Mesenchymal stem cell (in vitro differentiated cells and primary cell): Measurements from ENCODE around the gene PRRT2. TPM values are rescaled to one million over a fixed set of nuclear protein-coding genes. Genes with fewer than 3 reads are reported as not detected.

ENCODE experiments used
- DNase-seq: peaks from one replicate; pipeline ENCODE4 v3.0.0-alpha.2; 2013
- H2AFZ ChIP-seq: one replicate; pipeline ENCODE4 v1.6.1; 2013; ENCODE audit warnings: low read depth, mild to moderate bottlenecking, control low read depth, inconsistent platforms, low read length, moderate library complexity
- H2AK5ac ChIP-seq: 2 replicates; pipeline ENCODE4 v1.6.1; 2013; ENCODE audit warnings: low read length, moderate library complexity, mild to moderate bottlenecking, inconsistent platforms; ENCODE audit not compliant: severe bottlenecking
- H2BK120ac ChIP-seq: one replicate; pipeline ENCODE4 v1.6.1; 2013; ENCODE audit warnings: low read depth, mild to moderate bottlenecking, inconsistent platforms, low read length, moderate library complexity
- H2BK12ac ChIP-seq, 2 experiments: one replicate each; pipeline ENCODE4 v1.6.1; 2013; ENCODE audit warnings: inconsistent platforms in 2 of 2, low read length in 2 of 2, mild to moderate bottlenecking in 2 of 2, moderate library complexity in 2 of 2, control low read depth in 1 of 2
- H2BK15ac ChIP-seq: one replicate; pipeline ENCODE4 v1.6.1; 2013; ENCODE audit warnings: mild to moderate bottlenecking, low read depth, inconsistent platforms; ENCODE audit not compliant: poor library complexity, severe bottlenecking
- H2BK5ac ChIP-seq: 2 replicates; pipeline ENCODE4 v1.6.1; 2013; ENCODE audit warnings: low read depth, mild to moderate bottlenecking, low read length, control low read depth, inconsistent platforms; ENCODE audit not compliant: poor library complexity, severe bottlenecking
- H3K14ac ChIP-seq, 2 experiments: one replicate each; pipeline ENCODE4 v1.6.1; 2013; ENCODE audit warnings: inconsistent platforms in 2 of 2, low read length in 2 of 2, control low read depth in 1 of 2, mild to moderate bottlenecking in 1 of 2, moderate library complexity in 1 of 2
- H3K18ac ChIP-seq, 2 experiments: one replicate each; pipeline ENCODE4 v1.6.1; 2013; ENCODE audit warnings: inconsistent platforms in 2 of 2, low read length in 2 of 2, control low read depth in 1 of 2, low read depth in 1 of 2, mild to moderate bottlenecking in 1 of 2
- H3K23ac ChIP-seq, 2 experiments: one replicate each; pipeline ENCODE4 v1.6.1; 2013; ENCODE audit warnings: inconsistent platforms in 2 of 2, low read length in 2 of 2, mild to moderate bottlenecking in 2 of 2, moderate library complexity in 2 of 2, control low read depth in 1 of 2
- H3K27ac ChIP-seq: 2 replicates; pipeline ENCODE4 v1.5.1; 2013; ENCODE audit warnings: mild to moderate bottlenecking, moderate library complexity, low read length, control low read depth, inconsistent platforms; ENCODE audit not compliant: poor library complexity, severe bottlenecking
- H3K27me3 ChIP-seq, 2 experiments: 2 replicates each; pipeline versions ENCODE4 v1.6.1 to v1.7.0; 2013; ENCODE audit warnings: low read length in 2 of 2, mild to moderate bottlenecking in 2 of 2, moderate library complexity in 2 of 2, control low read depth in 1 of 2, inconsistent platforms in 1 of 2; ENCODE audit not compliant: control insufficient read depth in 1 of 2, insufficient read depth in 1 of 2
- H3K36me3 ChIP-seq, 2 experiments: 2 replicates each; pipeline versions ENCODE4 v1.6.1 to v1.7.0; 2013; ENCODE audit warnings: low read length in 2 of 2, control low read depth in 1 of 2, inconsistent platforms in 1 of 2, low read depth in 1 of 2, mild to moderate bottlenecking in 1 of 2; ENCODE audit not compliant: insufficient read depth in 2 of 2, control insufficient read depth in 1 of 2
- H3K4ac ChIP-seq, 2 experiments: one replicate each; pipeline ENCODE4 v1.6.1; 2013; ENCODE audit warnings: inconsistent platforms in 2 of 2, low read length in 2 of 2, mild to moderate bottlenecking in 2 of 2, moderate library complexity in 2 of 2, control low read depth in 1 of 2, low read depth in 1 of 2
- H3K4me1 ChIP-seq: 2 replicates; pipeline ENCODE4 v1.6.1; 2013; ENCODE audit warnings: low read depth, low read length, control low read depth; ENCODE audit not compliant: control insufficient read depth, insufficient read depth
- H3K4me2 ChIP-seq: 2 replicates; pipeline ENCODE4 v1.6.1; 2013; ENCODE audit warnings: low read length, mild to moderate bottlenecking, inconsistent platforms; ENCODE audit not compliant: poor library complexity, severe bottlenecking
- H3K4me3 ChIP-seq, 2 experiments: 2 replicates each; pipeline versions ENCODE4 v1.5.1 to v1.7.0; 2013; ENCODE audit warnings: low read length in 2 of 2, mild to moderate bottlenecking in 2 of 2, control low read depth in 1 of 2, low read depth in 1 of 2; ENCODE audit not compliant: insufficient read depth in 1 of 2
- H3K79me1 ChIP-seq: replicated peaks from 2 replicates; pipeline ENCODE4 v1.6.1; 2013; ENCODE audit warnings: mild to moderate bottlenecking, control low read depth, low read length, inconsistent platforms; ENCODE audit not compliant: poor library complexity, severe bottlenecking
- H3K9ac ChIP-seq: 2 replicates; pipeline ENCODE4 v1.7.0; 2013; ENCODE audit warnings: mild to moderate bottlenecking, low read length, moderate library complexity
- H3K9me3 ChIP-seq: 2 replicates; pipeline ENCODE4 v1.7.0; 2013; ENCODE audit warnings: mild to moderate bottlenecking, low read length; ENCODE audit not compliant: control insufficient read depth
- H4K8ac ChIP-seq: one replicate; pipeline ENCODE4 v1.6.1; 2013; ENCODE audit warnings: inconsistent platforms, mild to moderate bottlenecking, low read length, moderate library complexity
- H4K91ac ChIP-seq: one replicate; pipeline ENCODE4 v1.6.1; 2013; ENCODE audit warnings: mild to moderate bottlenecking, low read length, inconsistent platforms
- WGBS: methylation state at CpG from one replicate; pipeline ENCODE4 v1.1.7; 2013; ENCODE audit warnings: mixed read lengths; 5-methylcytosine and 5-hydroxymethylcytosine counted together
- polyA plus RNA-seq, 2 experiments: library from polyadenylated mRNA; stranded (reverse); fragments of 200-250 nt; gene quantifications; one replicate each; pipeline ENCODE4 v1.2.3, GENCODE V29; 2013

PRRT2 gene
- 3.8 TPM for polyA plus RNA-seq (2013, experiment 1 of 2)
- 4.1 TPM for polyA plus RNA-seq (2013, experiment 2 of 2)

DNA sequence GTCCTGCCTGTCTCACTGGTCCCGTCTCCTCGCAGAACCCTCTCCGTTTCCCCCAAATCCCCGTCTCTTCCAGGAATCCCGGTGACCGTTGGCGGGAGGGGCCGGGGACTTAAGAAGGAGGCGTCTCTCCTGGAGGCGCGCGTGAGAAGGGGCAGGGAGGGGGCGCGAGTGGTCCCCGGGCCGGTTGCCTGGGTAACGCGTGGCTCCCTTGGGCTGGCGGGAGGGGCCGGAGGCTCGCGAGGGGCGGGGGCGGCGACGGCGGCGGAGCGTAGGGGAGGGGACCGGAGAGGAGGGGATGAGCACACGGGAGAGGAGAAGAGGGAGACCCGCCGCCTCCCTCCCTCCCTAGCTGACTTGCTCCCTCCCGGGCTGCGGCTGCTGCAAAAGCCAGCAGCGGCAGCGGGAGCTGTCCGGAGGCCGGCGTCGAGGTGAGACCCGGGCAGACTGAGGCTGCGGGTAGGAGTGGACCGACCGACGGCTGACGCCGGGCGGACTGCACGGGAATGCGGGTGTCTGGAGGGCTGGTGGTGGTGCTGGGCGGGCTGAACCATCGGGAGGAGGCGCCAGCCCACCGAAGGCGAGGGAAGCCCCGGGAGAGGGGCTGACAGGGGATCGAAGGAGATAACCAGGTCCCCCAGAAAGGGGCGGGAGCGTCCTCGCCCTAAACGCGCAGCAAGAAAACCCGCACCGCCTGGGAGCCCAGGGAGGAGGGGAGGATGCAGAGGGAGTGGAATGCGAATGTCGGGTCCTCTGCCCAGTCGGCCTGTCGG lies at the start of gene PRRT2:
Gene PRRT2, plus strand, starts transcription at position 298 of the 770 bp plus-strand sequence. CDS start 862 bp downstream, outside the sequence.
- peak within 1 kb of the TSS; percentile 72 for H4K8ac ChIP-seq
- WGBS = 1% methylated on average over 45 of the region's 69 CpGs

DNA sequence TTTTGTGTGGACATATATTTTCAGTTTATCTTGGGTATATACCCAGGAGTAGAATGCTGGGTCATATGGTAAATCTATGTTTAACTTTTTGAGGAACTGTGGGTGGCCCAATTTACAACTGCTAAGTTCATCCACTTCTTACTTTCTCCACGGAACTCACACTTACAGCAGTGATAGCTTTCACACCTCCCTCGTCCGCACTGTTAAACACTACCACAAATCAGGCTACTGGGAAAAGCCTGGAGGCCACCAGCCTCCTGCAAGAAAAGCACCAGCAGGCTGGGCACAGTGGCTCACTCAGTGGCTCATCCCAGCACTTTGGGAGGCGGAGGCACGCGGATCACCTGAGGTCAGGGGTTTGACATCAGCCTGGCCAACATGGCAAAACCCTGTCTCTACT lies 48.7 kb upstream of the PRRT2 start:
- Histone ChIP-seq H2BK120ac (no peak overlapping the region), H3K4me2 (no peak overlapping the region), H2BK12ac (no peak overlapping the region), H3K9ac (no peak overlapping the region), H3K4me3 (no peak overlapping the region), H3K14ac (no peak overlapping the region), H2AFZ (no peak overlapping the region), H3K27ac (no peak overlapping the region), H3K9me3 (no peaks in the 10 kb centered on the region), H3K36me3 (no peaks in the 10 kb centered on the region), H3K79me1 (no peaks in the 10 kb centered on the region), H3K4me1 (peaks cover 2% of the 10 kb centered on the region), H2BK15ac (no peak overlapping the region), H3K23ac (no peak overlapping the region), H4K8ac (no peak overlapping the region), H3K27me3 (peaks cover 8 to 23% of the 10 kb centered on the region in 2 experiments), H2BK5ac (no peak overlapping the region), H3K4ac (no peak overlapping the region), H4K91ac (no peak overlapping the region), H3K18ac (no peak overlapping the region), H2AK5ac (no peak overlapping the region)
- WGBS = 87% methylated on average over 6 of the region's 6 CpGs
- no peak for DNase-seq

More for the DNA sequence above, at the start of gene PRRT2:
- Histone ChIP-seq H4K91ac (peak within 1 kb of the TSS; percentile 76), H2BK120ac (peak within 1 kb of the TSS; percentile 35), H3K4me1 (peaks cover 64% of the 10 kb centered on the region), H3K27me3 (no peaks in the 10 kb centered on the region), H2BK5ac (no peak within 1 kb of the TSS), H3K27ac (peak within 1 kb of the TSS; percentile 86), H3K4ac (peak within 1 kb of the TSS; percentile 50 to 79), H3K4me3 (peak within 1 kb of the TSS; percentile 59 to 90), H2AK5ac (peak within 1 kb of the TSS; percentile 50), H3K23ac (peak within 1 kb of the TSS in 1 of 2 experiments; percentile 46), H2AFZ (peak within 1 kb of the TSS; percentile 73), H2BK15ac (peak within 1 kb of the TSS; percentile 88), H3K9ac (peak within 1 kb of the TSS; percentile 87), H3K18ac (peak within 1 kb of the TSS; percentile 40 to 95), H3K79me1 (peaks cover 10% of the 10 kb centered on the region), H3K36me3 (peaks cover 16 to 33% of the 10 kb centered on the region in 2 experiments), H3K14ac (peak within 1 kb of the TSS in 1 of 2 experiments; percentile 75), H3K4me2 (peak within 1 kb of the TSS; percentile 96), H3K9me3 (no peaks in the 10 kb centered on the region), H2BK12ac (peak within 1 kb of the TSS; percentile 79 to 83)
- DNase-seq = peak; percentile 74

DNA sequence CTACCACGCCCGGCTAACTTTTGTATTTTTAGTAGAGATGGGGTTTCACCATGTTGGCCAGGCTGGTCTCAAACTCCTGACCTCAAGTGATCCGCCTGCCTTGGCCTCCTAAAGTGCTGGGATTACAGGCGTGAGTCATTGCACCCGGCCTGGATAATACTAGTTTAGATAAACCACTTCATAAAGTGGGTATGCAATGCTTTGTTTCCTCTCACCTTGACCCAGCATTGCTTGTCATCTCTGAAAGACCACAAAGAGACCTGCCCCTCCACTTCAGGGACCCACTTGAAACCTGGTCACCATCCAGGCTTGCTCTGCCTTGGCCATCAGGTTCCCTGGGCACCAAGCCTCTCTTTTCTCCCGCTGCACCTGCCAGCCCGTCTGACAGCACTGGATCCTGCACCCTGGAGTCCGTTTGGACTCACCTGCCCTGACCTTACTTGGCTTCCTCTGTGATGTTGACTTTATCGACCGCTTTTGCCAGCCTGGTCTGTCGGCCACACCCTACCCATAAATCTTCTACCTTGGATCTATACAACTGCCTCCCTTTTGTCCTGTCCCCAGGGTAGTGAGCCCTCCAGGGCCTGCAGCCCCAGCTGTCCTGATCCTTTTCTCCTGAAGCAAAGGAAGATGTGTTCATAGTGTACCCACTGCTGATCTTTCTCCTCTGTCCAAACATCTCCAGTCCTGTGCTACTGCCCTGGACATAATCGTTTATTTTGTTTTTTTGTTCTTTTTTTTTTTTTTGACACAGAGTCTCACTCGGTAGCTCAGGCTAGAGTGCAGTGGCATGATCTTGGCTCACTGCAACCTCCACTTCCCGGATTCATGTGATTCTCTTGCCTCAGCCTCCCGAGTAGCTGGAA lies 46.6 kb upstream of the PRRT2 start:
- Histone ChIP-seq H3K4ac (no peak overlapping the region), H2AFZ (no peak overlapping the region), H2BK120ac (no peak overlapping the region), H3K36me3 (no peaks in the 10 kb centered on the region), H3K18ac (no peak overlapping the region), H3K9me3 (no peaks in the 10 kb centered on the region), H3K4me1 (peaks cover 1% of the 10 kb centered on the region), H3K79me1 (no peaks in the 10 kb centered on the region), H3K4me2 (no peak overlapping the region), H3K27me3 (peaks cover 8 to 23% of the 10 kb centered on the region in 2 experiments), H2BK12ac (no peak overlapping the region), H2BK5ac (no peak overlapping the region), H3K14ac (no peak overlapping the region), H3K23ac (no peak overlapping the region), H4K8ac (no peak overlapping the region), H3K9ac (no peak overlapping the region), H2AK5ac (no peak overlapping the region), H2BK15ac (no peak overlapping the region), H3K4me3 (no peak overlapping the region), H3K27ac (no peak overlapping the region), H4K91ac (peak overlapping the region; percentile 56)
- no peak for DNase-seq
- WGBS = 82% methylated on average over 15 of the region's 15 CpGs

DNA sequence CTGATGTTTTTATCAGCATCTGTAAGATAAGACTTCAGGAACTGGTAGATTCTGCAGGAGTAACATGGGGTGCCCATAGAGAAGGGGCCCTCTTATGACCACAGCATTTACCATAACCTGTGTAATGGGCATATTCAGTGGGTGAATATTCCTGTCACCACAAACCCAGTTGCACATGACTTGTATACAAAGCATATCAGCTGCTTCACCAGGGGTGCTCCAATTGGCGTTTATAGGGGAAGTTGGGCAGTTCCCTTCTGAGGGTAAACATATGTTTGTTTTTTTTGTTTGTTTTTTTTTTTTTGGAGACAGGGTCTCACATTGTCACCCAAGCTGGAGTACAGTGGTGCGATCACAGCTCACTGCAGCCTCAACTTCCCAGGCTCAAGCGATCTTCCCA lies 45.4 kb upstream of the PRRT2 start:
- Histone ChIP-seq H3K9ac (no peak overlapping the region), H2BK5ac (no peak overlapping the region), H3K4me3 (no peak overlapping the region), H3K4ac (no peak overlapping the region), H4K91ac (no peak overlapping the region), H2AK5ac (no peak overlapping the region), H3K4me2 (no peak overlapping the region), H3K79me1 (no peaks in the 10 kb centered on the region), H3K14ac (no peak overlapping the region), H3K27ac (no peak overlapping the region), H3K4me1 (no peaks in the 10 kb centered on the region), H2BK12ac (no peak overlapping the region), H2BK15ac (no peak overlapping the region), H3K18ac (no peak overlapping the region), H3K9me3 (no peaks in the 10 kb centered on the region), H2BK120ac (no peak overlapping the region), H3K27me3 (peaks cover 8 to 23% of the 10 kb centered on the region in 2 experiments), H3K23ac (no peak overlapping the region), H4K8ac (no peak overlapping the region), H3K36me3 (no peaks in the 10 kb centered on the region), H2AFZ (no peak overlapping the region)
- DNase-seq = no peak
- WGBS = 100% methylated on average over 1 of the region's 3 CpGs
